ENCODE measurements around the gene DLG4. TPM values are rescaled to one million over a fixed set of nuclear protein-coding genes. Genes with fewer than 3 reads are reported as not detected.

Gene DLG4
- total RNA-seq, 2 experiments from 2014 or later, result 10.1 to 11.7 TPM

GRCh38 chr17:7137171-7137943 is 82.3 kb downstream of the DLG4 start:
- POLR2A ChIA-PET, result interaction anchor here (1.7 to 2.1 kb wide), 3 partner anchors 85 to 102 kb away, joined by 3 to 9 read pairs (median 6); partner anchors contain the start of gene SLC16A13
- no peaks in the 10 kb centered on the region for H3K36me3 Mint-ChIP-seq (ENCODE audit: low read depth)
- peaks cover 9% of the 10 kb centered on the region for H3K4me1 Mint-ChIP-seq (ENCODE audit: low read depth)
- no peak overlapping the region for H3K27ac Mint-ChIP-seq
- no peak for DNase-seq
- CTCF ChIA-PET, result interaction anchor here (0.9 to 11.1 kb wide), 18 partner anchors 10 to 226 kb away, joined by 3 to 395 read pairs (median 4); partner anchors contain the start of genes SLC16A11 and SLC2A4
- ATAC-seq, result no peak
- H3K27me3 Mint-ChIP-seq (ENCODE audit: low read depth), result peaks cover 3% of the 10 kb centered on the region
- H3K4me3 Mint-ChIP-seq, result no peak overlapping the region
- H3K9me3 Mint-ChIP-seq (ENCODE audit: insufficient read depth), result no peaks in the 10 kb centered on the region

Small RNA genes lying within 50 kb of the gene (microRNA-seq; reads per million reads assigned to microRNA genes)
- gene MIR324, result 3,475 reads per million, percentile 89 among the genes with 10 or more reads in this experiment

Other genes starting within 250 kb of the DLG4 start
- not detected for gene ALOX12, start 223.8 kb downstream of the DLG4 start, total RNA-seq
- 100 to 1,000 TPM; 104 to 116 TPM for gene RNASEK, start 207.2 kb downstream of the DLG4 start, total RNA-seq
- gene BCL6B, start 196.8 kb downstream of the DLG4 start, total RNA-seq, result under 1 TPM; 0.47 to 0.63 TPM
- 10 to 100 TPM; 14.8 to 15.0 TPM for gene SLC16A13, start 183.8 kb downstream of the DLG4 start, total RNA-seq
- gene SLC16A11, start 175.7 kb downstream of the DLG4 start, total RNA-seq, result under 1 TPM; 0.34 to 0.39 TPM
- gene CLEC10A, start 139.6 kb downstream of the DLG4 start, total RNA-seq, result not detected
- gene ASGR2, start 105.0 kb downstream of the DLG4 start, total RNA-seq, result not detected
- gene ASGR1, start 40.5 kb downstream of the DLG4 start, total RNA-seq, result 1 to 10 TPM in 1 of 2 experiments, under 1 TPM in 1; 0.63 to 1.3 TPM
- gene ACADVL, start 102 bp upstream of the DLG4 start, total RNA-seq, result 100 to 1,000 TPM; 348 to 371 TPM
- gene DVL2, start 14.7 kb upstream of the DLG4 start, total RNA-seq, result 10 to 100 TPM; 52.4 to 56.6 TPM
- 10 to 100 TPM; 53.6 to 57.9 TPM for gene PHF23, start 19.6 kb upstream of the DLG4 start, total RNA-seq
- gene GABARAP, start 22.6 kb upstream of the DLG4 start, total RNA-seq, result 100 to 1,000 TPM; 203 to 227 TPM
- gene CTDNEP1, start 31.9 kb upstream of the DLG4 start, total RNA-seq, result 100 to 1,000 TPM; 171 to 186 TPM
- 10 to 100 TPM; 63.5 to 66.1 TPM for gene ELP5, start 32.4 kb upstream of the DLG4 start, total RNA-seq
- gene CLDN7, start 42.6 kb upstream of the DLG4 start, total RNA-seq, result 1 to 10 TPM; 1.1 to 1.3 TPM
- gene SLC2A4, start 61.9 kb upstream of the DLG4 start, total RNA-seq, result not detected
- gene YBX2, start 74.8 kb upstream of the DLG4 start, total RNA-seq, result under 1 TPM; 0.37 to 0.66 TPM
- 100 to 1,000 TPM; 685 to 690 TPM for gene EIF5A, start 87.8 kb upstream of the DLG4 start, total RNA-seq
- gene GPS2, start 95.5 kb upstream of the DLG4 start, total RNA-seq, result 10 to 100 TPM; 86.3 to 88.0 TPM
- gene NEURL4, start 109.5 kb upstream of the DLG4 start, total RNA-seq, result 10 to 100 TPM; 45.6 to 47.0 TPM
- 100 to 1,000 TPM; 573 to 605 TPM for gene ACAP1, start 116.7 kb upstream of the DLG4 start, total RNA-seq
- 10 to 100 TPM; 11.4 to 11.8 TPM for gene KCTD11, start 132.3 kb upstream of the DLG4 start, total RNA-seq
- gene TMEM95, start 135.3 kb upstream of the DLG4 start, total RNA-seq, result not detected
- 1 to 10 TPM; 2.1 to 2.6 TPM for gene TNK1, start 161.3 kb upstream of the DLG4 start, total RNA-seq
- 10 to 100 TPM; 87.9 to 92.6 TPM for gene PLSCR3, start 174.7 kb upstream of the DLG4 start, total RNA-seq
- 10 to 100 TPM; 61.8 to 62.3 TPM for gene TMEM256, start 184.3 kb upstream of the DLG4 start, total RNA-seq
- 1 to 10 TPM; 4.7 to 5.2 TPM for gene NLGN2, start 188.0 kb upstream of the DLG4 start, total RNA-seq
- gene SPEM1, start 200.5 kb upstream of the DLG4 start, total RNA-seq, result not detected
- gene SPEM2, start 205.8 kb upstream of the DLG4 start, total RNA-seq, result not detected
- not detected for gene SPEM3, start 209.0 kb upstream of the DLG4 start, total RNA-seq
- 10 to 100 TPM; 16.5 to 18.1 TPM for gene TMEM102, start 215.6 kb upstream of the DLG4 start, total RNA-seq
- 10 to 100 TPM; 16.6 to 18.8 TPM for gene FGF11, start 219.7 kb upstream of the DLG4 start, total RNA-seq
- gene CHRNB1, start 225.2 kb upstream of the DLG4 start, total RNA-seq, result 10 to 100 TPM; 14.1 to 15.7 TPM